ENCODE measurements around the gene HAP1.
"Not testable (repeated sequence)": the region's sequence is repeated elsewhere in the genome, so short reads cannot be mapped to it uniquely, and the experiment has no call there.

HAP1 gene

GRCh38 chr17:41702712-41703111 lies 31.7 kb downstream of the HAP1 start:
- Histone ChIP-seq H3K27me3 (ENCODE audit: insufficient read depth, low read length) (peaks cover 5% of the 10 kb centered on the region; the same call in 1 of the 2 replicates), H3F3A (ENCODE audit: insufficient read depth, low read length) (no peaks in the 10 kb centered on the region), H4K20me1 (ENCODE audit: insufficient read depth, low read length) (no peaks in the 10 kb centered on the region), H3K4me3 (ENCODE audit: low read depth, low read length, poor library complexity, severe bottlenecking) (no peak overlapping the region), H3K9me3 (ENCODE audit: low read length) (no peaks in the 10 kb centered on the region), H3K79me2 (ENCODE audit: insufficient read depth, low read length) (no peaks in the 10 kb centered on the region), H3K4me1 (ENCODE audit: insufficient read depth, low read length, severe bottlenecking) (no peaks in the 10 kb centered on the region), H2AFZ (ENCODE audit: low read length) (no peak overlapping the region), H3K9me2 (ENCODE audit: low read depth, low read length) (no peaks in the 10 kb centered on the region), H3K27ac (ENCODE audit: low read depth, low read length, poor library complexity, severe bottlenecking) (no peak overlapping the region), H3K36me3 (ENCODE audit: insufficient read depth, low read length) (no peaks in the 10 kb centered on the region), H3K9ac (ENCODE audit: low read length) (no peak overlapping the region), H3K4me2 (ENCODE audit: low read length) (no peak overlapping the region)
- TF ChIP-seq, protein P1, sequence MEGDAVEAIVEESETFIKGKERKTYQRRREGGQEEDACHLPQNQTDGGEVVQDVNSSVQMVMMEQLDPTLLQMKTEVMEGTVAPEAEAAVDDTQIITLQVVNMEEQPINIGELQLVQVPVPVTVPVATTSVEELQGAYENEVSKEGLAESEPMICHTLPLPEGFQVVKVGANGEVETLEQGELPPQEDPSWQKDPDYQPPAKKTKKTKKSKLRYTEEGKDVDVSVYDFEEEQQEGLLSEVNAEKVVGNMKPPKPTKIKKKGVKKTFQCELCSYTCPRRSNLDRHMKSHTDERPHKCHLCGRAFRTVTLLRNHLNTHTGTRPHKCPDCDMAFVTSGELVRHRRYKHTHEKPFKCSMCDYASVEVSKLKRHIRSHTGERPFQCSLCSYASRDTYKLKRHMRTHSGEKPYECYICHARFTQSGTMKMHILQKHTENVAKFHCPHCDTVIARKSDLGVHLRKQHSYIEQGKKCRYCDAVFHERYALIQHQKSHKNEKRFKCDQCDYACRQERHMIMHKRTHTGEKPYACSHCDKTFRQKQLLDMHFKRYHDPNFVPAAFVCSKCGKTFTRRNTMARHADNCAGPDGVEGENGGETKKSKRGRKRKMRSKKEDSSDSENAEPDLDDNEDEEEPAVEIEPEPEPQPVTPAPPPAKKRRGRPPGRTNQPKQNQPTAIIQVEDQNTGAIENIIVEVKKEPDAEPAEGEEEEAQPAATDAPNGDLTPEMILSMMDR (IDR thresholded peaks at IDR 0.05; ENCODE audit: low read length) = no peak
- TF ChIP-seq EZH2 (IDR thresholded peaks at IDR 0.05; ENCODE audit: borderline replicate concordance, low read length) = no peak

GRCh38 chr17:41700843-41701242 lies 33.6 kb downstream of the HAP1 start:
- H3K4me2 ChIP-seq (ENCODE audit: low read length); H3K9ac ChIP-seq (ENCODE audit: low read length); H3K36me3 ChIP-seq (ENCODE audit: insufficient read depth, low read length); H3K9me2 ChIP-seq (ENCODE audit: low read depth, low read length); H3K4me3 ChIP-seq (ENCODE audit: low read depth, low read length, poor library complexity, severe bottlenecking); H3K27ac ChIP-seq (ENCODE audit: low read depth, low read length, poor library complexity, severe bottlenecking); H2AFZ ChIP-seq (ENCODE audit: low read length); H4K20me1 ChIP-seq (ENCODE audit: insufficient read depth, low read length); H3K9me3 ChIP-seq (ENCODE audit: low read length); H3K79me2 ChIP-seq (ENCODE audit: insufficient read depth, low read length); H3F3A ChIP-seq (ENCODE audit: insufficient read depth, low read length); H3K27me3 ChIP-seq (ENCODE audit: insufficient read depth, low read length); H3K4me1 ChIP-seq (ENCODE audit: insufficient read depth, low read length, severe bottlenecking): not testable (repeated sequence)

GRCh38 chr17:41697122-41697962 lies 37.1 kb downstream of the HAP1 start:
- peaks cover 24% of the 10 kb centered on the region for H3K36me3 ChIP-seq (ENCODE audit: insufficient read depth, low read length)
- no peaks in the 10 kb centered on the region for H3K9me3 ChIP-seq (ENCODE audit: low read length)
- no peaks in the 10 kb centered on the region for H3K9me2 ChIP-seq (ENCODE audit: low read depth, low read length)
- no peak overlapping the region for H3K27ac ChIP-seq (ENCODE audit: low read depth, low read length, poor library complexity, severe bottlenecking)
- H4K20me1 ChIP-seq (ENCODE audit: insufficient read depth, low read length) = no peaks in the 10 kb centered on the region
- H3K79me2 ChIP-seq (ENCODE audit: insufficient read depth, low read length) = no peaks in the 10 kb centered on the region
- H3F3A ChIP-seq (ENCODE audit: insufficient read depth, low read length) = 0 out of 2 replicates have a peak, but pooled peaks cover 12% of the 10 kb centered on the region
- no peaks in the 10 kb centered on the region for H3K4me1 ChIP-seq (ENCODE audit: insufficient read depth, low read length, severe bottlenecking)
- H3K27me3 ChIP-seq (ENCODE audit: insufficient read depth, low read length) = no peaks in the 10 kb centered on the region
- H3K4me3 ChIP-seq (ENCODE audit: low read depth, low read length, poor library complexity, severe bottlenecking) = no peak overlapping the region
- H3K4me2 ChIP-seq (ENCODE audit: low read length) = no peak overlapping the region
- H3K9ac ChIP-seq (ENCODE audit: low read length) = no peak overlapping the region
- no peak overlapping the region for H2AFZ ChIP-seq (ENCODE audit: low read length)
- no peak for TF ChIP-seq EZH2 (IDR thresholded peaks at IDR 0.05; ENCODE audit: borderline replicate concordance, low read length)
- TF ChIP-seq, protein P1 (IDR thresholded peaks at IDR 0.05; ENCODE audit: low read length) = no peak
